GM23338 (cell line): ENCODE results near the gene GSAP. TPM values are rescaled to one million over a fixed set of nuclear protein-coding genes. Genes with fewer than 3 reads are reported as not detected.

Experiments
- CTCF ChIP-seq, 2 experiments: fragments of 200-600 bp in 1 of 2; sonication (generic) in 1 of 2; conservative IDR thresholded peaks; 2 replicates each; pipeline versions ENCODE4 v1.5.1 to v1.6.1; 2016 to 2017; ENCODE audit warnings: antibody characterized with exemption in 2 of 2, low read depth in 2 of 2, mild to moderate bottlenecking in 2 of 2, moderate library complexity in 1 of 2
- ETS1 ChIP-seq: IDR thresholded peaks from 2 replicates; pipeline ENCODE4 v1.6.1; 2016; ENCODE audit warnings: antibody characterized with exemption
- EZH2 ChIP-seq: fragments of 200-600 bp; sonication (generic); IDR thresholded peaks from one replicate; pipeline ENCODE4 v1.8.0; 2017; ENCODE audit warnings: antibody characterized with exemption, mild to moderate bottlenecking, low read depth; ENCODE audit not compliant: unreplicated experiment
- JUNB ChIP-seq: IDR thresholded peaks from one replicate; pipeline ENCODE4 v1.6.1; 2016; ENCODE audit warnings: antibody characterized with exemption; ENCODE audit not compliant: unreplicated experiment
- NANOG ChIP-seq: IDR thresholded peaks from 2 replicates; pipeline ENCODE4 v1.6.1; 2016; ENCODE audit warnings: antibody characterized with exemption, borderline replicate concordance
- POLR2AphosphoS5 ChIP-seq: IDR thresholded peaks from 2 replicates; pipeline ENCODE4 v1.6.1; 2016; ENCODE audit warnings: antibody characterized with exemption, low read depth
- ZNF114 ChIP-seq: fragments of 250-450 bp; sonication (Bioruptor Pico); IDR thresholded peaks from 2 replicates; pipeline ENCODE4 v1.5.0; 2020; ENCODE audit warnings: mild to moderate bottlenecking, moderate library complexity
- ZNF331 ChIP-seq: fragments of 250-450 bp; sonication (Bioruptor Pico); IDR thresholded peaks from 2 replicates; pipeline ENCODE4 v1.5.0; 2020; ENCODE audit warnings: low read depth, mild to moderate bottlenecking, moderate library complexity
- ZNF462 ChIP-seq: fragments of 250-450 bp; sonication (Bioruptor Pico); IDR thresholded peaks from 2 replicates; pipeline ENCODE4 v1.5.0; 2020; ENCODE audit warnings: mild to moderate bottlenecking, moderate library complexity
- polyA plus RNA-seq: library from polyadenylated mRNA; unstranded; fragments of >200 nt; fragmentation: Nextera tagmentation; extraction: Ambion mirVana; gene quantifications from 2 replicates; pipeline ENCODE4 v1.2.1, GENCODE V29; 2016
- total RNA-seq: library from RNA; depleted of rRNA; stranded (reverse); fragments of >200 nt; shearing (Covaris generic); gene quantifications from 2 replicates; pipeline ENCODE4 v1.2.3, GENCODE V29; 2014

GSAP gene
- total and polyA plus RNA-seq, 2 experiments from 2014 or later, result 0.63 to 1.1 TPM

GRCh38 chr7:77454802-77455201, 38.7 kb upstream of the GSAP start (continued):
- TF ChIP-seq ZNF462 (CRISPR knock-in tag) (no peak), JUNB (no peak), ZNF331 (CRISPR knock-in tag) (no peak), CTCF (conservative IDR thresholded peaks at IDR 0.05; ENCODE audit: low read depth in 2 of 2) (no peak), POLR2AphosphoS5 (no peak), ETS1 (no peak), NANOG (no peak), ZNF114 (CRISPR knock-in tag) (no peak), EZH2 (no peak)
